Hematopoietic multipotent progenitor cell (in vitro differentiated cells): ENCODE data around the gene GFER. TPM values are rescaled to one million over a fixed set of nuclear protein-coding genes. Genes with fewer than 3 reads are reported as not detected.

Source experiments
- DNase-seq, 3 donors: peaks; one replicate each; pipeline ENCODE4 v3.0.0-alpha.2; 2011 to 2015; ENCODE audit warnings: low read depth in 2 of 3, low spot score in 2 of 3
- small RNA-seq: library from RNA; depleted of rRNA; stranded (forward); fragments of <200 nt; gene quantifications from one replicate; pipeline ENCODE3, GENCODE V24; 2012
- total RNA-seq: library from RNA; depleted of rRNA; stranded (reverse); fragments of >200 nt; gene quantifications from one replicate; pipeline ENCODE4 v1.2.3, GENCODE V29; 2012

GFER gene
- total RNA-seq, 1 donor = 14.5 TPM

GRCh38 chr16:2036200-2036966 lies 52.4 kb downstream of the GFER start:
- no peak for DNase-seq

- DNase-seq = no peak
Measured at GRCh38 chr16:2037115-2037514, 53.1 kb downstream of the GFER start.

Small RNAs within 50 kb of the gene (small RNA-seq; reads per million reads assigned to genes)
- gene AC005363.2 (not detected), gene RN7SL219P (not detected), gene SNORA10 (not detected), gene SNORA64 (not detected)

Other genes with a start within 250 kb of the GFER start
- gene NME3, start 212.7 kb upstream of the GFER start, total RNA-seq = 46.3 TPM
- 17.2 TPM for gene EME2, start 211.4 kb upstream of the GFER start, total RNA-seq
- 80.8 TPM for gene MRPS34, start 211.1 kb upstream of the GFER start, total RNA-seq
- 102 TPM for gene SPSB3, start 201.6 kb upstream of the GFER start, total RNA-seq
- gene NUBP2, start 201.2 kb upstream of the GFER start, total RNA-seq = 75.9 TPM
- 0.81 TPM for gene IGFALS, start 190.5 kb upstream of the GFER start, total RNA-seq
- 46.6 TPM for gene HAGH, start 157.4 kb upstream of the GFER start, total RNA-seq
- gene FAHD1, start 157.0 kb upstream of the GFER start, total RNA-seq = 46.6 TPM
- gene MEIOB, start 112.0 kb upstream of the GFER start, total RNA-seq = 0.54 TPM
- gene HS3ST6, start 65.8 kb upstream of the GFER start, total RNA-seq = not detected
- 40.1 TPM for gene MSRB1, start 41.0 kb upstream of the GFER start, total RNA-seq
- not detected for gene RPL3L, start 29.5 kb upstream of the GFER start, total RNA-seq
- 138 TPM for gene NDUFB10, start 24.7 kb upstream of the GFER start, total RNA-seq
- gene RPS2, start 19.4 kb upstream of the GFER start, total RNA-seq = 14,735 TPM
- gene RNF151, start 17.3 kb upstream of the GFER start, total RNA-seq = 0.54 TPM
- gene TBL3, start 12.1 kb upstream of the GFER start, total RNA-seq = 62.7 TPM
- gene NOXO1, start 2.7 kb upstream of the GFER start, total RNA-seq = not detected
- 4.3 TPM for gene SYNGR3, start 5.8 kb downstream of the GFER start, total RNA-seq
- gene ZNF598, start 25.6 kb downstream of the GFER start, total RNA-seq = 34.7 TPM
- gene NPW, start 35.6 kb downstream of the GFER start, total RNA-seq = 3.8 TPM
- gene NHERF2, start 42.7 kb downstream of the GFER start, total RNA-seq = 8.6 TPM
- gene NTHL1, start 63.6 kb downstream of the GFER start, total RNA-seq = 73.2 TPM
- gene TSC2, start 63.8 kb downstream of the GFER start, total RNA-seq = 71.1 TPM
- 125 TPM for gene PKD1, start 151.7 kb downstream of the GFER start, total RNA-seq
- 0.27 TPM for gene RAB26, start 164.4 kb downstream of the GFER start, total RNA-seq
- gene TRAF7, start 171.6 kb downstream of the GFER start, total RNA-seq = 90.5 TPM
- under 0.01 TPM for gene CASKIN1, start 212.4 kb downstream of the GFER start, total RNA-seq
- gene MLST8, start 221.3 kb downstream of the GFER start, total RNA-seq = 87.5 TPM
- gene BRICD5, start 226.7 kb downstream of the GFER start, total RNA-seq = 1.3 TPM
- gene PGP, start 230.6 kb downstream of the GFER start, total RNA-seq = 12.9 TPM
- 52.0 TPM for gene E4F1, start 239.4 kb downstream of the GFER start, total RNA-seq